Panc1 (cell line): ENCODE data around the gene MED23. TPM values are rescaled to one million over a fixed set of nuclear protein-coding genes. Genes with fewer than 3 reads are reported as not detected.

Experiments used
- ATAC-seq: fragments of 200-7000 bp; cut with Tn5 transposase; 2 replicates; pipeline ENCODE4 v1.9.1; 2020; ENCODE audit warnings: mild to moderate bottlenecking, moderate library complexity
- BruUV-seq: library from RNA; stranded (reverse); fragments of 400-500 nt; replicated peaks from 2 replicates; lab custom pipeline; 2021; lab: Mats Ljungman, UMichigan
- CTCF ChIA-PET: fragments of 300-600 bp; sonication (Branson Sonifier 250); formaldehyde crosslinking; loops from one replicate; lab custom pipeline; 2022; ENCODE audit warnings: antibody characterized with exemption; lab: Charles Lee
- POLR2A ChIA-PET: fragments of 300-600 bp; sonication (Branson Sonifier 250); formaldehyde crosslinking; loops from one replicate; lab custom pipeline; 2022; ENCODE audit warnings: antibody characterized with exemption; lab: Charles Lee
- DNase-seq: peaks from one replicate; pipeline ENCODE4 v3.0.0-alpha.2; 2010; ENCODE audit warnings: low read depth, low spot score
- H3K27ac ChIP-seq: 2 replicates; pipeline ENCODE4 v1.5.1; 2011; ENCODE audit warnings: mild to moderate bottlenecking, low read length, inconsistent platforms
- H3K27me3 ChIP-seq: fragments of 200-500 bp; sonication (Bioruptor generic); 2 replicates; pipeline ENCODE4 v1.6.0; 2014; ENCODE audit warnings: low read length, inconsistent platforms; ENCODE audit not compliant: control insufficient read depth, insufficient read depth
- H3K36me3 ChIP-seq: fragments of 200-500 bp; sonication (Bioruptor generic); 2 replicates; pipeline ENCODE4 v1.5.1; 2014; ENCODE audit warnings: inconsistent platforms, mild to moderate bottlenecking, low read length, moderate library complexity; ENCODE audit not compliant: control insufficient read depth, insufficient read depth
- H3K4me1 ChIP-seq: 2 replicates; pipeline ENCODE4 v1.5.1; 2011; ENCODE audit warnings: inconsistent platforms, mild to moderate bottlenecking, low read length, moderate library complexity; ENCODE audit not compliant: control insufficient read depth, insufficient read depth
- H3K4me3 ChIP-seq, 2 experiments: 2 replicates each; pipeline ENCODE4 v1.5.1; 2011 to 2012; ENCODE audit warnings: low read depth in 2 of 2, low read length in 2 of 2, mild to moderate bottlenecking in 2 of 2, inconsistent platforms in 1 of 2, moderate library complexity in 1 of 2
- H3K9me3 ChIP-seq: fragments of 200-500 bp; sonication (Bioruptor generic); 2 replicates; pipeline ENCODE4 v1.5.1; 2014; ENCODE audit warnings: low read depth, mild to moderate bottlenecking, inconsistent platforms, low read length, moderate library complexity; ENCODE audit not compliant: control insufficient read depth, insufficient read depth
- POLR2AphosphoS5 ChIP-seq: IDR thresholded peaks from 2 replicates; pipeline ENCODE4 v1.6.1; 2012; ENCODE audit warnings: mild to moderate bottlenecking, low read depth, low read length, moderate library complexity
- SIN3A ChIP-seq: IDR thresholded peaks from 2 replicates; pipeline ENCODE4 v1.6.1; 2012; ENCODE audit warnings: low read depth, mild to moderate bottlenecking, low read length, moderate library complexity, borderline replicate concordance; ENCODE audit not compliant: insufficient read depth
- TCF7L2 ChIP-seq: IDR thresholded peaks from 2 replicates; pipeline ENCODE4 v1.6.1; 2011; ENCODE audit warnings: mild to moderate bottlenecking, low read depth, low read length, inconsistent platforms
- in situ Hi-C: cut with HindIII; loops from 2 replicates; pipeline ENCODE4 v1.10.0; 2016; ENCODE audit warnings: low sequenced_read_pairs, low pct_unique_long_range_greater_than_20kb
- intact Hi-C: fragments of 100-400 bp; cut with micrococcal nuclease; formaldehyde crosslinking; loops from one replicate; pipeline ENCODE4 v1.10.0; 2022; ENCODE audit not compliant: unreplicated experiment
- total RNA-seq: library from RNA; stranded (reverse); gene quantifications from one replicate; pipeline ENCODE4 v1.2.1, GENCODE V29; 2021; ENCODE audit not compliant: unreplicated experiment
- TF ChIP-seq, protein P1 (sequence below): fragments of 450-650 bp; IDR thresholded peaks from 2 replicates; pipeline ENCODE4 v1.5.1; 2017; ENCODE audit warnings: mild to moderate bottlenecking
- TF ChIP-seq, protein P2 (sequence below), 2 experiments: IDR thresholded peaks; 2 replicates each; pipeline ENCODE4 v1.6.1; 2011 to 2012; ENCODE audit warnings: low read depth in 2 of 2, control low read depth in 1 of 2, low read length in 1 of 2, mild to moderate bottlenecking in 1 of 2, moderate library complexity in 1 of 2; ENCODE audit not compliant: insufficient read depth in 1 of 2

Gene MED23
- total RNA-seq, 1 experiment from 2014 or later: 18.3 TPM

DNA sequence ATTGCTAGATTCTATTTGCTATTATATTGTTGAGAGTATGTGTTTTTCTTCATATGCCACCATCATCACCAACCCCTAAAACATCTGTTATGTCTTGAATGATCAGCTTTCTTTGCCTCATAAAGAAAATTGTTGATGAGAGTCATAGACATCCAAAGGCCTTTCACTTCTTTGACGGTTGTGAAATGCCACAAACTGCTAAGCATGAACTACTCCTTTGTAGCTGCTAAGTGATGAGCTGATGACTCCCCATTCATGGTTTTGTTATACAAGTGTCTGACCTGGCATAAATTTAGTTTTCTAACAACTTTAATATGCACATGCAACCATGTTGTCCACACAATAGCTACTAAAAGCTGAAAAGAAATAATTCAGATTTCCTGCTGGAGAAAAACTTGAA is 684 bp upstream of the MED23 start:
- intact Hi-C loops (loop anchor here (10.0 kb wide), 1 partner anchor 754 kb away; no protein-coding TSS in a partner anchor), in situ Hi-C loops (no loop called here)
- DNase-seq: no peak
- Histone ChIP-seq H3K36me3 (peaks cover 12% of the 10 kb centered on the region), H3K4me1 (peaks cover 7% of the 10 kb centered on the region; the same call in 1 of the 2 replicates), H3K9me3 (no peaks in the 10 kb centered on the region), H3K4me3 (peak overlapping the region; percentile 50 to 71), H3K27me3 (0 out of 2 replicates have a peak, but pooled peaks cover 2% of the 10 kb centered on the region), H3K27ac (peak overlapping the region; percentile 59)
- no TSS peak for BruUV-seq
- ATAC-seq: no peak
- POLR2A ChIA-PET: interaction anchor here (0.5 kb wide), 1 partner anchor 28 kb away, joined by 9 read pairs; no protein-coding TSS in a partner anchor
- TF ChIP-seq SIN3A: no peak
- CTCF ChIA-PET: interaction anchor here (1.2 to 1.6 kb wide), 2 partner anchors 13 to 19 kb away, joined by 3 to 4 read pairs; no protein-coding TSS in a partner anchor

- DNase-seq: no peak
- Histone ChIP-seq H3K27ac (no peak overlapping the region), H3K27me3 (no peaks in the 10 kb centered on the region), H3K4me1 (no peaks in the 10 kb centered on the region), H3K4me3 (no peak overlapping the region), H3K9me3 (no peaks in the 10 kb centered on the region), H3K36me3 (peaks cover 41% of the 10 kb centered on the region)
- ChIA-PET CTCF (interaction anchor here (1.0 kb wide), 1 partner anchor 13 kb away, joined by 4 read pairs; the partner anchor contains the start of gene MED23), POLR2A (no interaction called here)
- intact Hi-C loops: no loop called here
- in situ Hi-C loops: no loop called here
- no TSS peak for BruUV-seq
- no peak for ATAC-seq
- TF ChIP-seq, protein P1, sequence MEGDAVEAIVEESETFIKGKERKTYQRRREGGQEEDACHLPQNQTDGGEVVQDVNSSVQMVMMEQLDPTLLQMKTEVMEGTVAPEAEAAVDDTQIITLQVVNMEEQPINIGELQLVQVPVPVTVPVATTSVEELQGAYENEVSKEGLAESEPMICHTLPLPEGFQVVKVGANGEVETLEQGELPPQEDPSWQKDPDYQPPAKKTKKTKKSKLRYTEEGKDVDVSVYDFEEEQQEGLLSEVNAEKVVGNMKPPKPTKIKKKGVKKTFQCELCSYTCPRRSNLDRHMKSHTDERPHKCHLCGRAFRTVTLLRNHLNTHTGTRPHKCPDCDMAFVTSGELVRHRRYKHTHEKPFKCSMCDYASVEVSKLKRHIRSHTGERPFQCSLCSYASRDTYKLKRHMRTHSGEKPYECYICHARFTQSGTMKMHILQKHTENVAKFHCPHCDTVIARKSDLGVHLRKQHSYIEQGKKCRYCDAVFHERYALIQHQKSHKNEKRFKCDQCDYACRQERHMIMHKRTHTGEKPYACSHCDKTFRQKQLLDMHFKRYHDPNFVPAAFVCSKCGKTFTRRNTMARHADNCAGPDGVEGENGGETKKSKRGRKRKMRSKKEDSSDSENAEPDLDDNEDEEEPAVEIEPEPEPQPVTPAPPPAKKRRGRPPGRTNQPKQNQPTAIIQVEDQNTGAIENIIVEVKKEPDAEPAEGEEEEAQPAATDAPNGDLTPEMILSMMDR: no peak
- TF ChIP-seq SIN3A: no peak
- TF ChIP-seq, protein P2, sequence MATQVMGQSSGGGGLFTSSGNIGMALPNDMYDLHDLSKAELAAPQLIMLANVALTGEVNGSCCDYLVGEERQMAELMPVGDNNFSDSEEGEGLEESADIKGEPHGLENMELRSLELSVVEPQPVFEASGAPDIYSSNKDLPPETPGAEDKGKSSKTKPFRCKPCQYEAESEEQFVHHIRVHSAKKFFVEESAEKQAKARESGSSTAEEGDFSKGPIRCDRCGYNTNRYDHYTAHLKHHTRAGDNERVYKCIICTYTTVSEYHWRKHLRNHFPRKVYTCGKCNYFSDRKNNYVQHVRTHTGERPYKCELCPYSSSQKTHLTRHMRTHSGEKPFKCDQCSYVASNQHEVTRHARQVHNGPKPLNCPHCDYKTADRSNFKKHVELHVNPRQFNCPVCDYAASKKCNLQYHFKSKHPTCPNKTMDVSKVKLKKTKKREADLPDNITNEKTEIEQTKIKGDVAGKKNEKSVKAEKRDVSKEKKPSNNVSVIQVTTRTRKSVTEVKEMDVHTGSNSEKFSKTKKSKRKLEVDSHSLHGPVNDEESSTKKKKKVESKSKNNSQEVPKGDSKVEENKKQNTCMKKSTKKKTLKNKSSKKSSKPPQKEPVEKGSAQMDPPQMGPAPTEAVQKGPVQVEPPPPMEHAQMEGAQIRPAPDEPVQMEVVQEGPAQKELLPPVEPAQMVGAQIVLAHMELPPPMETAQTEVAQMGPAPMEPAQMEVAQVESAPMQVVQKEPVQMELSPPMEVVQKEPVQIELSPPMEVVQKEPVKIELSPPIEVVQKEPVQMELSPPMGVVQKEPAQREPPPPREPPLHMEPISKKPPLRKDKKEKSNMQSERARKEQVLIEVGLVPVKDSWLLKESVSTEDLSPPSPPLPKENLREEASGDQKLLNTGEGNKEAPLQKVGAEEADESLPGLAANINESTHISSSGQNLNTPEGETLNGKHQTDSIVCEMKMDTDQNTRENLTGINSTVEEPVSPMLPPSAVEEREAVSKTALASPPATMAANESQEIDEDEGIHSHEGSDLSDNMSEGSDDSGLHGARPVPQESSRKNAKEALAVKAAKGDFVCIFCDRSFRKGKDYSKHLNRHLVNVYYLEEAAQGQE (IDR thresholded peaks at IDR 0.05; ENCODE audit: insufficient read depth in 1 of 2, low read depth in 2 of 2, low read length in 1 of 2): no peak
These were observed 12.8 kb downstream of the MED23 start for GRCh38 chr6:131615275-131615674.

- H3K36me3 ChIP-seq: peaks cover 32% of the 10 kb centered on the region
- in situ Hi-C loops: no loop called here
- no TSS peak for BruUV-seq
- POLR2A ChIA-PET: no interaction called here
- H3K27me3 ChIP-seq: no peaks in the 10 kb centered on the region
- H3K4me1 ChIP-seq: no peaks in the 10 kb centered on the region
- no peak overlapping the region for H3K4me3 ChIP-seq
- DNase-seq: no peak
- no peak overlapping the region for H3K27ac ChIP-seq
- ATAC-seq: no peak
- TF ChIP-seq POLR2AphosphoS5 (no peak), TCF7L2 (no peak), SIN3A (no peak)
- TF ChIP-seq, protein P1: no peak
- TF ChIP-seq, protein P2 (IDR thresholded peaks at IDR 0.05; ENCODE audit: insufficient read depth in 1 of 2, low read depth in 2 of 2, low read length in 1 of 2): no peak
- H3K9me3 ChIP-seq: no peaks in the 10 kb centered on the region
- CTCF ChIA-PET: no interaction called here
- intact Hi-C loops: no loop called here
These were observed 14.6 kb downstream of the MED23 start for GRCh38 chr6:131613296-131613925.
